ENCODE data around the gene DCTN1.

DCTN1 gene

GRCh38 chr2:74414441-74414840 is 34.3 kb upstream of the DCTN1 start:
- DNase-seq (ENCODE audit: low read depth): no peak
- no peak for TF ChIP-seq CTCF (IDR thresholded peaks at IDR 0.05; ENCODE audit: low read depth, low read length, missing control alignments)
- peak overlapping the region; percentile 34 for H3K4me3 ChIP-seq (ENCODE audit: low read depth, low read length)
- in situ Hi-C loops (cut with HindIII; ENCODE audit: low sequenced_read_pairs): no loop called here

- TF ChIP-seq CTCF (IDR thresholded peaks at IDR 0.05; ENCODE audit: low read depth, low read length, missing control alignments): no peak
- no peak for DNase-seq (ENCODE audit: low read depth)
- in situ Hi-C loops (cut with HindIII; ENCODE audit: low sequenced_read_pairs): no loop called here
- no peak overlapping the region for H3K4me3 ChIP-seq (ENCODE audit: low read depth, low read length)
Observed at GRCh38 chr2:74413001-74413698, 33.0 kb upstream of the DCTN1 start.

- DNase-seq (ENCODE audit: low read depth): no peak
Observed at GRCh38 chr2:74407682-74408081, 27.6 kb upstream of the DCTN1 start.

GRCh38 chr2:74406035-74406434 is 25.9 kb upstream of the DCTN1 start:
- no peak for DNase-seq (ENCODE audit: low read depth)
- no peak for TF ChIP-seq CTCF (IDR thresholded peaks at IDR 0.05; ENCODE audit: low read depth, low read length, missing control alignments)
- in situ Hi-C loops (cut with HindIII; ENCODE audit: low sequenced_read_pairs): no loop called here
- H3K4me3 ChIP-seq (ENCODE audit: low read depth, low read length): no peak overlapping the region

More at GRCh38 chr2:74407682-74408081, 27.6 kb upstream of the DCTN1 start:
- no peak for TF ChIP-seq CTCF (IDR thresholded peaks at IDR 0.05; ENCODE audit: low read depth, low read length, missing control alignments)
- H3K4me3 ChIP-seq (ENCODE audit: low read depth, low read length): no peak overlapping the region
- in situ Hi-C loops (cut with HindIII; ENCODE audit: low sequenced_read_pairs): no loop called here

GRCh38 chr2:74401891-74402290 is 21.8 kb upstream of the DCTN1 start:
- TF ChIP-seq CTCF (IDR thresholded peaks at IDR 0.05; ENCODE audit: low read depth, low read length, missing control alignments): no peak
- no peak overlapping the region for H3K4me3 ChIP-seq (ENCODE audit: low read depth, low read length)
- DNase-seq (ENCODE audit: low read depth): no peak
- in situ Hi-C loops (cut with HindIII; ENCODE audit: low sequenced_read_pairs): no loop called here

- no peak for DNase-seq (ENCODE audit: low read depth)
- in situ Hi-C loops (cut with HindIII; ENCODE audit: low sequenced_read_pairs): no loop called here
- no peak overlapping the region for H3K4me3 ChIP-seq (ENCODE audit: low read depth, low read length)
- peak; percentile 61 for TF ChIP-seq CTCF (IDR thresholded peaks at IDR 0.05; ENCODE audit: low read depth, low read length, missing control alignments)
Observed at GRCh38 chr2:74399785-74400184, 19.7 kb upstream of the DCTN1 start.
